WTC11 (cell line): ENCODE measurements around the gene TNIP3. TPM values are rescaled to one million over a fixed set of nuclear protein-coding genes. Genes with fewer than 3 reads are reported as not detected.

Experiments
- ATAC-seq: fragments of 200-7000 bp; cut with Tn5 transposase; 2 replicates; pipeline ENCODE4 v1.10.0; 2021; ENCODE audit warnings: mild to moderate bottlenecking, moderate library complexity
- CTCF ChIA-PET: fragments of 300-600 bp; sonication (Branson Sonifier 250); formaldehyde crosslinking; loops from one replicate; lab custom pipeline; 2021; ENCODE audit warnings: antibody characterized with exemption; lab: Charles Lee
- POLR2A ChIA-PET: fragments of 350-600 bp; sonication (Branson Sonifier 250); formaldehyde crosslinking; loops from one replicate; lab custom pipeline; 2021; ENCODE audit warnings: antibody characterized with exemption; lab: Charles Lee
- DNase-seq: peaks from one replicate; pipeline ENCODE4 v3.0.0; 2021; ENCODE audit warnings: low spot score
- H3K27ac Mint-ChIP-seq: 2 replicates; pipeline ENCODE4 v1.8.0; 2021; ENCODE audit warnings: mixed read lengths
- H3K27me3 Mint-ChIP-seq: 2 replicates; pipeline ENCODE4 v1.8.0; 2021; ENCODE audit warnings: low read depth, mild to moderate bottlenecking, moderate library complexity, mixed read lengths
- H3K36me3 Mint-ChIP-seq: 2 replicates; pipeline ENCODE4 v1.8.0; 2021; ENCODE audit warnings: mixed read lengths
- H3K4me1 Mint-ChIP-seq: 2 replicates; pipeline ENCODE4 v1.8.0; 2022; ENCODE audit warnings: mixed read lengths
- H3K4me3 Mint-ChIP-seq: 2 replicates; pipeline ENCODE4 v1.8.0; 2021; ENCODE audit warnings: mild to moderate bottlenecking, moderate library complexity, mixed read lengths
- H3K9me3 Mint-ChIP-seq: 2 replicates; pipeline ENCODE4 v1.8.0; 2021; ENCODE audit warnings: mixed read lengths
- ATF2 ChIP-seq: sonication (generic); formaldehyde crosslinking; IDR thresholded peaks from 2 replicates; pipeline ENCODE4 v1.8.1; 2022; ENCODE audit warnings: low read depth, missing genetic modification reagents, borderline replicate concordance
- ATF6 ChIP-seq: sonication (generic); formaldehyde crosslinking; IDR thresholded peaks from 2 replicates; pipeline ENCODE4 v1.8.1; 2023; ENCODE audit warnings: mild to moderate bottlenecking, missing genetic modification reagents
- CDX4 ChIP-seq: fragments of 250-450 bp; sonication (Bioruptor Pico); IDR thresholded peaks from 2 replicates; pipeline ENCODE4 v1.9.0; 2021; ENCODE audit warnings: moderate library complexity, mild to moderate bottlenecking, inconsistent platforms, borderline replicate concordance
- ELF4 ChIP-seq: sonication (generic); formaldehyde crosslinking; IDR thresholded peaks from 2 replicates; pipeline ENCODE4 v1.8.1; 2022; ENCODE audit warnings: low read depth, mild to moderate bottlenecking, moderate library complexity, missing genetic modification reagents
- FOXP4 ChIP-seq: sonication (generic); formaldehyde crosslinking; IDR thresholded peaks from 2 replicates; pipeline ENCODE4 v1.8.0; 2022; ENCODE audit warnings: mild to moderate bottlenecking, missing genetic modification reagents
- IRF1 ChIP-seq: sonication (generic); formaldehyde crosslinking; IDR thresholded peaks from 2 replicates; pipeline ENCODE4 v1.8.0; 2023; ENCODE audit warnings: missing genetic modification reagents
- MLX ChIP-seq: sonication (generic); formaldehyde crosslinking; IDR thresholded peaks from 2 replicates; pipeline ENCODE4 v1.8.1; 2023; ENCODE audit warnings: mild to moderate bottlenecking, missing genetic modification reagents, moderate library complexity
- NFYB ChIP-seq: sonication (generic); formaldehyde crosslinking; conservative IDR thresholded peaks from 2 replicates; pipeline ENCODE4 v1.8.0; 2022; ENCODE audit warnings: low read depth, missing genetic modification reagents
- OVOL2 ChIP-seq: fragments of 250-450 bp; sonication (Bioruptor Pico); IDR thresholded peaks from 2 replicates; pipeline ENCODE4 v1.9.0; 2021; ENCODE audit warnings: mild to moderate bottlenecking, borderline replicate concordance
- SP1 ChIP-seq: sonication (generic); formaldehyde crosslinking; conservative IDR thresholded peaks from 2 replicates; pipeline ENCODE4 v1.8.1; 2022; ENCODE audit warnings: missing genetic modification reagents
- TCF7 ChIP-seq: sonication (generic); formaldehyde crosslinking; IDR thresholded peaks from 2 replicates; pipeline ENCODE4 v1.8.0; 2022; ENCODE audit warnings: mild to moderate bottlenecking, low read depth, missing genetic modification reagents, moderate library complexity
- USF1 ChIP-seq: sonication (generic); formaldehyde crosslinking; IDR thresholded peaks from 2 replicates; pipeline ENCODE4 v1.8.0; 2022; ENCODE audit warnings: mild to moderate bottlenecking, missing genetic modification reagents
- ZMAT4 ChIP-seq: fragments of 250-450 bp; sonication (Bioruptor Pico); IDR thresholded peaks from 2 replicates; pipeline ENCODE4 v1.9.0; 2021; ENCODE audit warnings: mild to moderate bottlenecking
- ZNF263 ChIP-seq: sonication (generic); formaldehyde crosslinking; IDR thresholded peaks from 2 replicates; pipeline ENCODE4 v1.8.1; 2022; ENCODE audit warnings: low read depth, mild to moderate bottlenecking, moderate library complexity, missing genetic modification reagents
- ZNF416 ChIP-seq: fragments of 250-450 bp; sonication (Bioruptor Pico); IDR thresholded peaks from 2 replicates; pipeline ENCODE4 v1.9.0; 2021; ENCODE audit warnings: mild to moderate bottlenecking, inconsistent platforms
- total RNA-seq: library from RNA; stranded (reverse); gene quantifications from 3 replicates; pipeline ENCODE4 v1.2.3, GENCODE V29; 2021

Gene TNIP3
- total RNA-seq, 1 experiment from 2014 or later: not detected

- no peaks in the 10 kb centered on the region for H3K36me3 Mint-ChIP-seq
- no peak for ATAC-seq
- no peak overlapping the region for H3K27ac Mint-ChIP-seq
- DNase-seq: no peak
- ChIA-PET CTCF (no interaction called here), POLR2A (no interaction called here)
- no peak overlapping the region for H3K4me3 Mint-ChIP-seq
- H3K27me3 Mint-ChIP-seq: no peaks in the 10 kb centered on the region
- H3K9me3 Mint-ChIP-seq: peaks cover 7% of the 10 kb centered on the region
- TF ChIP-seq ATF6 (CRISPR knock-in tag) (no peak), SP1 (no peak)
- H3K4me1 Mint-ChIP-seq: no peaks in the 10 kb centered on the region
Observed at GRCh38 chr4:121127100-121127499, 37.0 kb downstream of the TNIP3 start.

GRCh38 chr4:121126449-121127006, 37.6 kb downstream of the TNIP3 start:
- Mint-ChIP-seq H3K27ac (no peak overlapping the region), H3K4me1 (no peaks in the 10 kb centered on the region), H3K9me3 (peaks cover 7% of the 10 kb centered on the region), H3K27me3 (no peaks in the 10 kb centered on the region), H3K36me3 (no peaks in the 10 kb centered on the region), H3K4me3 (no peak overlapping the region)
- peak; percentile 86 for ATAC-seq
- TF ChIP-seq SP1 (no peak), ELF4 (CRISPR knock-in tag) (no peak), CDX4 (CRISPR knock-in tag) (no peak), TCF7 (CRISPR knock-in tag) (no peak), ZNF416 (CRISPR knock-in tag) (no peak), NFYB (CRISPR knock-in tag) (no peak)
- DNase-seq: no peak
- CTCF ChIA-PET: interaction anchor here (0.6 kb wide), 1 partner anchor 1091 kb away, joined by 3 read pairs; no protein-coding TSS in a partner anchor
- POLR2A ChIA-PET: no interaction called here

GRCh38 chr4:121125498-121125885, 38.6 kb downstream of the TNIP3 start:
- TF ChIP-seq USF1: no peak
- ChIA-PET POLR2A (no interaction called here), CTCF (no interaction called here)
- ATAC-seq (no peak), DNase-seq (no peak)
- Mint-ChIP-seq H3K27me3 (no peaks in the 10 kb centered on the region), H3K36me3 (no peaks in the 10 kb centered on the region), H3K27ac (no peak overlapping the region), H3K9me3 (peaks cover 7% of the 10 kb centered on the region), H3K4me3 (no peak overlapping the region), H3K4me1 (no peaks in the 10 kb centered on the region)

- H3K4me3 Mint-ChIP-seq: no peak overlapping the region
- DNase-seq (no peak), ATAC-seq (no peak)
- TF ChIP-seq ZNF263 (CRISPR knock-in tag) (no peak), ATF2 (no peak), IRF1 (CRISPR knock-in tag) (no peak), FOXP4 (CRISPR knock-in tag) (no peak), OVOL2 (CRISPR knock-in tag) (no peak), MLX (CRISPR knock-in tag) (no peak), ZMAT4 (CRISPR knock-in tag) (no peak)
- no peaks in the 10 kb centered on the region for H3K36me3 Mint-ChIP-seq
- CTCF ChIA-PET: no interaction called here
- no peaks in the 10 kb centered on the region for H3K4me1 Mint-ChIP-seq
- peaks cover 3% of the 10 kb centered on the region for H3K9me3 Mint-ChIP-seq
- H3K27ac Mint-ChIP-seq: no peak overlapping the region
- POLR2A ChIA-PET: no interaction called here
- no peaks in the 10 kb centered on the region for H3K27me3 Mint-ChIP-seq
Observed at GRCh38 chr4:121122661-121123060, 41.5 kb downstream of the TNIP3 start.
